Aortic smooth muscle cell (primary cell): ENCODE results near the gene CCDC112. TPM values are rescaled to one million over a fixed set of nuclear protein-coding genes. Genes with fewer than 3 reads are reported as not detected.

Experiments used
- total RNA-seq: library from RNA; depleted of rRNA; stranded (reverse); fragments of >200 nt; gene quantifications from 2 replicates; pipeline ENCODE4 v1.2.3, GENCODE V29; 2014

Gene CCDC112
- 5.4 and 5.8 TPM in 2 replicates for total RNA-seq

GRCh38 chr5:115296124-115297022 lies at the start of gene CCDC112:
Gene CCDC112, minus strand, starts transcription at chr5:115296654. Its CDS starts 111 bp downstream, at chr5:115296543.

GRCh38 chr5:115262321-115263077 lies 34.0 kb downstream of the CCDC112 start, which contains the start of gene PGGT1B:
Gene PGGT1B, minus strand, starts transcription at chr5:115262877. Its CDS starts 26 bp downstream, at chr5:115262851.

Other genes with a start within 250 kb of the CCDC112 start
- 0.53 and 0.75 TPM in 2 replicates for gene TRIM36, start 126.7 kb downstream of the CCDC112 start, total RNA-seq
- 15.2 and 16.7 TPM in 2 replicates for gene PGGT1B, start 33.8 kb downstream of the CCDC112 start, total RNA-seq
- 15.7 and 19.0 TPM in 2 replicates for gene FEM1C, start 248.1 kb upstream of the CCDC112 start, total RNA-seq